ENCODE results near the gene WARS2.

WARS2 gene

GRCh38 chr1:118995312-118996016 is 145.0 kb downstream of the WARS2 start:
- no peak for DNase-seq

- no peak for DNase-seq
Measured at GRCh38 chr1:118993700-118994026, 146.8 kb downstream of the WARS2 start.

- DNase-seq: no peak
Measured at GRCh38 chr1:118992868-118993699, 147.4 kb downstream of the WARS2 start.

- no peak for DNase-seq
Measured at GRCh38 chr1:118992237-118992825, 148.1 kb downstream of the WARS2 start.

GRCh38 chr1:118991448-118991847 is 149.0 kb downstream of the WARS2 start:
- no peak for DNase-seq

- DNase-seq: no peak
Measured at GRCh38 chr1:118990513-118991152, 149.8 kb downstream of the WARS2 start.

GRCh38 chr1:118989878-118990378 is 150.5 kb downstream of the WARS2 start:
- peak; percentile 78 to 82 for DNase-seq

GRCh38 chr1:118989006-118989815 is 151.2 kb downstream of the WARS2 start:
- DNase-seq: no peak

GRCh38 chr1:118988186-118989005 is 152.1 kb downstream of the WARS2 start, which contains the start of gene TBX15:
Gene TBX15, minus strand, starts transcription at chr1:118988343. Its CDS starts 548 bp downstream, at chr1:118987795.
- DNase-seq: no peak

GRCh38 chr1:118987468-118988185 is 152.8 kb downstream of the WARS2 start:
- no peak for DNase-seq

GRCh38 chr1:118986555-118987467 is 153.6 kb downstream of the WARS2 start:
- DNase-seq: no peak

GRCh38 chr1:118985640-118986554 is 154.6 kb downstream of the WARS2 start:
- DNase-seq: no peak

- DNase-seq: no peak
Measured at GRCh38 chr1:118984722-118985639, 155.5 kb downstream of the WARS2 start.

- DNase-seq: no peak
Measured at GRCh38 chr1:118984086-118984721, 156.2 kb downstream of the WARS2 start.

GRCh38 chr1:118983558-118984041 is 156.9 kb downstream of the WARS2 start:
- DNase-seq: no peak

GRCh38 chr1:118982821-118983557 is 157.5 kb downstream of the WARS2 start:
- no peak for DNase-seq
